Cardiac fibroblast (primary cell): ENCODE results near the gene CTNNA1.
"Not testable (repeated sequence)": the region's sequence is repeated elsewhere in the genome, so short reads cannot be mapped to it uniquely, and the experiment has no call there.

ENCODE experiments used
- DNase-seq, 2 donors: peaks; one replicate each; pipeline versions ENCODE4 v3.0.0 to v3.0.0-alpha.2; 2010; ENCODE audit warnings: low read depth in 2 of 2
- H3K4me3 ChIP-seq, 2 donors: replicated peaks in 1 of 2; 1 replicate in 1 of 2; 2 replicates in 1 of 2; pipeline ENCODE4 v1.5.1; 2011; ENCODE audit warnings: low read depth in 2 of 2, low read length in 2 of 2, mild to moderate bottlenecking in 2 of 2, moderate library complexity in 1 of 2
- CTCF ChIP-seq: IDR thresholded peaks from one replicate; pipeline ENCODE4 v1.5.1; 2011; ENCODE audit warnings: low read depth, mild to moderate bottlenecking, low read length, inconsistent platforms

CTNNA1 gene

GRCh38 chr5:138709202-138709601 lies 44.0 kb upstream of the CTNNA1 start:
- no peak for TF ChIP-seq CTCF
- DNase-seq, result no peak

GRCh38 chr5:138711087-138711486 lies 42.1 kb upstream of the CTNNA1 start:
- no peak for DNase-seq
- no peak for TF ChIP-seq CTCF
- H3K4me3 ChIP-seq, result no peak overlapping the region

More at GRCh38 chr5:138709202-138709601, 44.0 kb upstream of the CTNNA1 start:
- H3K4me3 ChIP-seq, result no peak overlapping the region

GRCh38 chr5:138711811-138712210 lies 41.4 kb upstream of the CTNNA1 start:
- DNase-seq, result no peak
- no peak overlapping the region for H3K4me3 ChIP-seq
- no peak for TF ChIP-seq CTCF

GRCh38 chr5:138712324-138712723 lies 40.9 kb upstream of the CTNNA1 start:
- H3K4me3 ChIP-seq, result no peak overlapping the region
- no peak for DNase-seq
- no peak for TF ChIP-seq CTCF

GRCh38 chr5:138712791-138713190 lies 40.4 kb upstream of the CTNNA1 start:
- TF ChIP-seq CTCF, result no peak
- H3K4me3 ChIP-seq, result no peak overlapping the region
- DNase-seq, result no peak

- no peak for TF ChIP-seq CTCF
- H3K4me3 ChIP-seq, result no peak overlapping the region
- no peak for DNase-seq
Measured at GRCh38 chr5:138713247-138713646, 40.0 kb upstream of the CTNNA1 start.

- no peak for TF ChIP-seq CTCF
- DNase-seq, result no peak
- no peak overlapping the region for H3K4me3 ChIP-seq
Measured at GRCh38 chr5:138714694-138715093, 38.5 kb upstream of the CTNNA1 start.

- DNase-seq, result peak; percentile 8 to 20
- not testable (repeated sequence) for H3K4me3 ChIP-seq
Measured at GRCh38 chr5:138715931-138716432, 37.2 kb upstream of the CTNNA1 start.
